ENCODE results near the gene VKORC1. TPM values are rescaled to one million over a fixed set of nuclear protein-coding genes. Genes with fewer than 3 reads are reported as not detected.
A peak's percentile ranks its signal among the peaks of the same experiment; 100 is the strongest.

Gene VKORC1
- total and polyA plus RNA-seq, 2 of the 8 experiments (the other 6 are each of a cell fraction or from before 2014, with no cell fraction given): 84.1 to 483 TPM

- TF ChIP-seq CHD7 (IDR thresholded peaks at IDR 0.05; ENCODE audit: insufficient replicate concordance, low read length) (no peak), MAX (IDR thresholded peaks at IDR 0.05) (peak; percentile 87), POLR2AphosphoS5 (IDR thresholded peaks at IDR 0.05; ENCODE audit: low read depth, low read length) (no peak), SIN3A (conservative IDR thresholded peaks at IDR 0.05 in 1 of 2, IDR thresholded peaks at IDR 0.05 in 1 of 2; ENCODE audit: low read depth in 1 of 2, low read length in 2 of 2) (peak in 1 of 2 experiments; percentile 50; a peak in 1 of 4 replicates), E2F6 (IDR thresholded peaks at IDR 0.05) (peak; percentile 97), YY1 (IDR thresholded peaks at IDR 0.05; ENCODE audit: low read depth, low read length) (peak; percentile 39; the same call in 1 of the 2 replicates), TAF1 (IDR thresholded peaks at IDR 0.05; ENCODE audit: low read depth, low read length) (0 out of 2 replicates have a peak, but pooled peaks have one; percentile 18)
These were observed 541 bp downstream of the VKORC1 start (continued) for GRCh38 chr16:31094088-31094423.
